ENCODE results near the gene GCLM.

GRCh38 chr1:93906480-93906879 is 2.8 kb downstream of the GCLM start:
- TF ChIP-seq CTCF (IDR thresholded peaks at IDR 0.05) (no peak), POLR2A (IDR thresholded peaks at IDR 0.05) (no peak), POLR2AphosphoS5 (IDR thresholded peaks at IDR 0.05) (no peak), EP300 (IDR thresholded peaks at IDR 0.05) (no peak)

All from sigmoid colon (tissue), 4 donors.